ENCODE results near the gene ZNF324. TPM values are rescaled to one million over a fixed set of nuclear protein-coding genes. Genes with fewer than 3 reads are reported as not detected.

The ZNF324 gene
- total and polyA plus RNA-seq, 9 of the 15 experiments (the other 6 are each of a cell fraction or from before 2014, with no cell fraction given), result 0.92 to 16.4 (median 5.3) TPM

GRCh38 chr19:58519087-58519354, 52.1 kb downstream of the ZNF324 start (continued):
- TF ChIP-seq E2F6 (IDR thresholded peaks at IDR 0.05; ENCODE audit: borderline replicate concordance in 1 of 2, extremely low read depth in 1 of 2, insufficient read depth in 1 of 2, insufficient read length in 1 of 2, low read depth in 1 of 2, low read length in 1 of 2, poor library complexity in 1 of 2, severe bottlenecking in 1 of 2) (peak; percentile 23 to 32), PTTG1 (tag; IDR thresholded peaks at IDR 0.05; ENCODE audit: low read depth) (no peak), ZNF77 (CRISPR knock-in tag; IDR thresholded peaks at IDR 0.05) (no peak), SAP30 (IDR thresholded peaks at IDR 0.05; ENCODE audit: borderline replicate concordance, insufficient read depth, low read depth, low read length, poor library complexity, severe bottlenecking) (peak; percentile 6), NKRF (IDR thresholded peaks at IDR 0.05; ENCODE audit: borderline replicate concordance) (peak; percentile 16; the same call in 1 of the 2 replicates), FOXK2 (conservative IDR thresholded peaks at IDR 0.05 in 1 of 2, IDR thresholded peaks at IDR 0.05 in 1 of 2; ENCODE audit: low read depth in 2 of 2) (0 out of 4 replicates have a peak, but pooled peaks of 1 of the 2 experiments have one; percentile 17), L3MBTL2 (IDR thresholded peaks at IDR 0.05) (peak; percentile 57; the same call in 1 of the 2 replicates), NRF1 (conservative IDR thresholded peaks at IDR 0.05 in 1 of 2, IDR thresholded peaks at IDR 0.05 in 1 of 2) (peak; percentile 2 to 8; a peak in 1 of 4 replicates), XRCC5 (IDR thresholded peaks at IDR 0.05; ENCODE audit: low read depth, low read length) (peak; percentile 81; the same call in 1 of the 2 replicates), ZNF707 (CRISPR knock-in tag; conservative IDR thresholded peaks at IDR 0.05) (peak; percentile 88), CHD2 (IDR thresholded peaks at IDR 0.05; ENCODE audit: low read depth, low read length) (0 out of 2 replicates have a peak, but pooled peaks have one; percentile 4), ZKSCAN1 (IDR thresholded peaks at IDR 0.05; ENCODE audit: low read depth, low read length) (no peak), KHSRP (IDR thresholded peaks at IDR 0.05) (no peak), LARP7 (IDR thresholded peaks at IDR 0.05) (no peak), TAF15 (IDR thresholded peaks at IDR 0.05; ENCODE audit: low read depth, low read length) (no peak), ZNF316 (IDR thresholded peaks at IDR 0.05) (no peak), CTCFL (IDR thresholded peaks at IDR 0.05; ENCODE audit: borderline replicate concordance, insufficient read depth, low read depth, low read length, poor library complexity, severe bottlenecking) (peak; percentile 67)

Data from K562 (cell line).